HL-60/S4 (cell line): ENCODE measurements around the gene MUSTN1.

ENCODE experiments used
- in situ Hi-C: fragments of 300-500 bp; cut with MboI; formaldehyde crosslinking; loops from 2 replicates; pipeline ENCODE4 v1.14.3; 2022; ENCODE audit warnings: low sequenced_read_pairs

Gene MUSTN1

DNA sequence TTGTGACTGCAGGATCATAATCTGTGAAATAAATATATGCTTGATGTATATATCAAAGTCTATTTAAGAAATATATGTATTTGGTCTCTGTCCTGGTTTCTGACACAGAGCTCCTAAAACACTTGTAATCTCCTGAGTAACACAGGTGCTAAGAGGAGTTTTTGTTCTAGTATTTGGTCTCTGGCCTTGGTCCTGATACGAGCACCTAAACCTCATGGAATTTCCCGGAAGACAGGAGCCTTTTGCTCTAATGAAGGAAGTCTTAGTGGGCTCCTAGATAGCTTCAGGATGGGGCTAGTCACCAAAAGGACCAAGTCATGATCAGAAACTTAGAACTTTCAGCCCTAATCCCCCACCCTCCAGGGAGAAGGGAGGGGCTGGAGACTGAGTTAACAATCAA, 19.2 kb upstream of the MUSTN1 start:
- in situ Hi-C loops: no loop called here

DNA sequence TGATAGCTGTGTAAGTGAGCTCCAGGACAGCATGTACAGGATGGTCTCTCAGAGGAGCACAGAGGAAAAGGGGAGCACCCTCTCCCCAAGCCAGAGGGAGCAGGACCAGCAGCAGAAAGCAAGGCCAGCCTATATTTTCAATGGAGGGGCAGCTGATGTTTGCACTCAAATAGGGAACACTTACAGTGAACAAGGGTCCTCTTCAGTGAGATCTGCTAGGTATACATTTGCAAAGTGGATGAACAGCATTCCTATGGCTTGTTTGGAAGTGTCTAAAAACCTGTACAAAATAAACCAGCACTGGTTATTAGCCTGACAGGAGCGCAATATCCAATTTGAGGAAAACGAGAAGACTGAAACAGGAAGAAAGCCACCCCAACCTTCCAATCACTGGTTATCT, 17.6 kb upstream of the MUSTN1 start:
- in situ Hi-C loops: no loop called here

DNA sequence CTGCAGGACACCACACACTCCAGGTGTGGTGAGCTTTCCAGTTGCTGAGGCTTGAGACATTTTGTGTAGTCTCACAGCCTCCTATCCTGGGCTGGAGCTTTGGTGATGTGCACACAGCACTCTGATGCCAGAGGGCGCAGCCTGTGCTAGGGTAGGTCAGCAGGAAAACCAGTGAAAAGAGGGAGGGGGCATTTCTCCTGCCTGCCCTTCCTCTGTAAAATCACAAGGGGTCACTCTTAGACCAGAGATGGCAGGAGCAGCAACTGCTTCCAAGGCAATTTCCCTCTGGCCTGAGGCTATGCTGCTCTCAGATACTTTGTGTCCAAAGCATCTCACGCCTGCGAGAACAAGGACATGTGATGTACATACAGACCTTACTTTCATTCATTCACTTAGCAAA, 16.5 kb upstream of the MUSTN1 start:
- in situ Hi-C loops: no loop called here

DNA sequence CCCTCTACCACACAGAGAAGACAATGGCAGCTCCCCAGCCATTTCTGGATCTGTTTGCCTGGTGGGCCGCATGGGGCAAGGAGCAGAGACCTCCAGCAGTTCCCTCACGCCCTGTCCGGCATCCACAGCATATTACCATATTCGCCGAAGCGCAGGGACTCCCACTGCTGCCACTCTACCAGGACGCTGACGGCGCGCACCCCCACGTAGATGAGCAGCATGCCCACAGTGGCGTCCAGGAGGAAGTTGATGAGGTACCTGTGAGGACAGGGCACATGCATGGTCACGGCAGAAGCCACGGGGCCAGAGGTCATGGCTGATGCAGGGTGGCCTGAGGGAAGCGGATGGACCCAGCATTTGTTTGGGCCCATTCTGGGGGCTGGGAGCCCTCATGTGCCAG, 14.8 kb upstream of the MUSTN1 start:
- in situ Hi-C loops: no loop called here

DNA sequence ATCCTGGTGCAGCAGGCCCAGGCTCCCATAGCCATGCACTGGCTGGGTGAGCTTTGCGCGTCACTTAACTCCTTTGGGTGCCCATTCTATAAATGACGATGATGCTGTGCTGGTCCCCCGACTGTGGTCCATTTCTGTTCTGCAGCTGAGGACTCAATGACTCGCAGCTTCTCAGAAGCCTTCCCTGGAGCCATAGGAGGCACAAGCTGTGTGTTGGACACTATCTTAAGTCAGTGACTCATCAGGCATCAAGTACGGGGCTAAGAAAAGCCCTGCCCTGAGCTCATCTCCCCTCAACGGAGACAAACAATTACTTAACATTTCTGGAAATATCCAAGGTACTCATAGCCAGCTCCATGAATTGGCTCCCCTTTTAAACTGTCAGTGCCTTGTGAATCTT, 13.8 kb upstream of the MUSTN1 start:
- in situ Hi-C loops: no loop called here

DNA sequence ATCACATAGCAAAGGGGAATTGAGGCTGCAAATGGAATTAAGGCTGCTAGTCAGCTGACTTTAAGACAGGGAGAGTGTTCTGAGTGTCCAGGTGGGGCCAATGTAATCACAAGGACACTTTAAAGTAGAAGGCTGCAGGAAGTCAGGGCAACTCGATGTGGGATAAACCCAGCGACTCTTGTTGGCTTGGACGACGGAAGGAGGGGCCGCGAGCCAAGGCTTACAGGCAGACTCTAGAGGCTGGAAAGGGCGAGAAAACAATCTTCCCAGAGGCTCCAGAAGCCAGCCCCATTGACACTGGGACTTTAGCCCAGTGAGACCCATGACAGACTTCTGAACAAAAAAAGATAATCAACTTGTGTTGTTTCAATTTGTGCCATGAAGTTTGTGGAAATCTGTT, 12.9 kb upstream of the MUSTN1 start:
- in situ Hi-C loops: no loop called here

DNA sequence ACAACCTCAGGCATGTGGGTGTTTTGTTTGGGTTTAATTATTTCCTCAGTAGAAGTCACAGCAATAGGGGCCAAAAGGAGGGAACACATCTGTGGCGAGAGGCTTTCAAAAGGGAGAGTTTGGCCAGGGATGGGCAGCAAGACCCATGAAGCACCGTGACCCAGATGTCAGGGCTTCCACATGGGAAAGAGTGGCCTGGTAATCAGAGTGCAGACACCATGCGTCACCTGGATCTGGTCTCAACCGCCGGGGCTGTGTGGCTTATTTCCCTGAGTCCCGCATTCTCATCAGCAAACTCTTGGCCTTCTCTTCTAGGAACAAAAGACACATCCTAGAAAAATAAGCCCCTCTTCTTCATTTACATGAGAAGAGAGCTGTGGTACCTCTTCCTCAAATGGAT, 12.4 kb upstream of the MUSTN1 start:
- in situ Hi-C loops: no loop called here

DNA sequence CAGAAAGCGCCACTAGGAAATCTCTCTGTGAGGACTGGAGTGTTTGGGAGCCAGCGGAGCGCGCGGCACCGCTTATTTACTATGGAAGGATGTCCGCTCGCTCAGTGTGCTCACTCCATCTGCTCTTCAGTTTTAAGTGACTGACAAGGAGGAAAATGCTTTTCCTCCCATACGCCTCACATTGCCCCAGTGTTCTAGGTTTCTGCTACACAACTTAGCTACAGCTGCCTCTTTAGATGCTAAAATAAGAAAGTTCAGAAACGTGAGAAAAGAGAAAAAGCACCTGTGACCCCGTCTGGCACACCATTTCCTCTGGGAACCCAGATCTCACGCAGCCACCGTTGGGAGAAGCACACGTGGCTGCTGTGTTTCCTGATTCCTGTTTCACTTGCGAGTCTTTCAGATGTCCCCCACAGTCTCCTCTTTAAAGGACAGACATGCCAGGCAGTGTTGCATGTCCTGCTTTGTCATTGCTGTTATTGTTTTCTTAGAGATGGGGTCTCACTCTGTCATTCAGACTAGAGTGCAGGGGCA, 11.7 kb upstream of the MUSTN1 start:
- in situ Hi-C loops: no loop called here

DNA sequence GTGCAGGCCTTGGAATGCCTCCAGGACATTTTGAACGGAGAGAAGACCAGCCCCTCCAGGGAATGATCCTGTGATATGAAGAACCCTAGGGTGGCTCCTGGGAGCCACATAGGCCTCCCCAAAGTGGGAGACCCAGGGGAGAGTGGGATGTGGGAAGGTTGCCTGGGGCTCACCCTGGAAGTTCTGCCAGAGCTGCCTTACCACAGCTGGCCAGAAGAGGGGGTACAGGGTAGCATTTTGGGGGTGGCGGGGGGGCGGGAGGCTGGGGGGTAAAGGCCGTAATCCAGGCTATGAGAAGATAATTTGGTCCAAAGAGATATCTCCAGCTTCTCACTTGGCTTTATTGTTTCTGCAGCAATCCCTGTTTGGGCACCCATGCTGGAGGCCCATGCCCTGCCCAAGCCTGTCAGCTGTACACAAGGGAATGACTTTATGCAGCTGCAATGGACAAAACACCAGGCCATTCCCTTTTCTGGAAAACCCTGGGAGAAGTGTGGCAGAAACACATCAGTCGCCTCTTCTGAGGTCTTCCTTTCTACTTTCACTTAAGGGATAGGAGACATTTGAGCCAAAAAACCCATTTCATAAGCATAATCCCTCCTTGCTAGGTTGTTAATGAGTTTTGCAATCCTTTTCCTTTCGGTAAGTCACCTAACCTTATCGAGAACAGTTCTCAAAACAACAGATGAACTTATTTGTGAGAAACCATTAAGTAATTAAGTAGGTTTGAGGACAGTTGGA, 11.0 kb upstream of the MUSTN1 start:
- in situ Hi-C loops: no loop called here

DNA sequence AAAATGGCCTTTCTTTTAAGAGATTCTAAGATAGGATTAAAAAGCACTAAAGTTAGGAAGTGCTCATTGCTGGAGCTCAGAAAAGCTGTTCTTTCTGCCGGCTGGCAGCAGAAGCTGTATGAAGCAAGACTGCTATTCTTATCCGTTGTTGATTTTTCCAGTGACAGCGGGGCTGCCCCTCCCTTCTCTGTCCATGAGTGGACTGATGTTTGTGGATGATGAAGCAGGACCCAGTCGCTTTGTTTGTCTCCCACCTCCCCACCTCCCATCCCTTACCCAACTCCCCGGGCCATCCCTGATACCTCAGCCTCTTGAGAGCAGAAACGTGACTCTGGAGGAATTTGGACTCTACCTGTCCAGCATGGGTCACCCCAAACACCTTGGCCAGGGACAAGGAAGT, 10.3 kb upstream of the MUSTN1 start:
- in situ Hi-C loops: no loop called here

DNA sequence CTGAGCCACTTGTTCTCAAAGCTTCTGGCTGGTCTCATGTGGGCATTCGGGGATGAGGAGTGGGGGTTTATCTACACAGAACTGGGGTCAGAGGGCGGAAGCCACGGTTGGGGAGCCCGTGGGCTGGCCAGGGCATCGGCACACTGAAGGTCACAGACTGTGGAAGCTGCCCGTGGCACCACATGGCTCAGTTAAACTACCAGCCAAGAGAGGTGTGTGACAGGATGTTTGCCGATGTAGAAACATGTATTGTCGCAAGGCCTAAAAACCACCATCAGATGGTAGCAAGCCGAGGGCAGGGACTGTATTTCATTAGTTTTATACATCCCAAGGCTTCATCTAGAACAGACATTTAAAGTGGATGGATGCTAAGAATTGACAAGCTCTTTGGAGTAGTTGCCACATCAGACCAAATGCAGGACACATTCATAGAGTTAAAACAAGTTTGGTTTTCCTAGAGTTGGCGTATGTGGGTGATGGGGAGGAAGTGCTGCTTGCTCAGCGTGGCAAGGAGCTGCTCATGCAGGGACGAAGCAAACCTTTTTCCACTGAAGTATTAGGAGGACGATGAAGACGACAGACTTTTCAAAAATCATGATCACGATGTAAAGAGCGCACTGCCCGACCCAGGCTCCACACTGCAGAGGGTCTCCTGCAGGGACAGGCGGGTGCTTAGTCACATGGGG, 9.6 kb upstream of the MUSTN1 start:
- in situ Hi-C loops: no loop called here

DNA sequence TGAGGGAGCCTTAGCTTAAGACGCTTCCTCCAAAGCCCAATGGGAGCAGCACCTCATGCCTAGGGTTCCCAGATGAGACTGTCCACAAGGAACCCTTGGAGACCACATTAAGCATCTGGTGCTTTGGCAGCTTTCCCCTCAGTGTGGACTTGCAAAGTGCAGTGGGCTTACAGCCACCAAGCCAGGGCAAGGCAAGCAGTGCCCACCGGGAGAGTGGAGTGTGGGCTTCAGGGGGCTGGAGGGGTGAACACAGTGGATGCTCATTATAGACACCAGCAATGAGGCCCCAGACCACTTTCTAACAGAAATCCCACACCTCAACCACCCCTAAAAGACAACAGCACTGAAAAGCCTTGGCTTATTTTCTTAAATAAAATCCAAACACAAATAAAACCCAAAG, 9.1 kb upstream of the MUSTN1 start:
- in situ Hi-C loops: no loop called here

DNA sequence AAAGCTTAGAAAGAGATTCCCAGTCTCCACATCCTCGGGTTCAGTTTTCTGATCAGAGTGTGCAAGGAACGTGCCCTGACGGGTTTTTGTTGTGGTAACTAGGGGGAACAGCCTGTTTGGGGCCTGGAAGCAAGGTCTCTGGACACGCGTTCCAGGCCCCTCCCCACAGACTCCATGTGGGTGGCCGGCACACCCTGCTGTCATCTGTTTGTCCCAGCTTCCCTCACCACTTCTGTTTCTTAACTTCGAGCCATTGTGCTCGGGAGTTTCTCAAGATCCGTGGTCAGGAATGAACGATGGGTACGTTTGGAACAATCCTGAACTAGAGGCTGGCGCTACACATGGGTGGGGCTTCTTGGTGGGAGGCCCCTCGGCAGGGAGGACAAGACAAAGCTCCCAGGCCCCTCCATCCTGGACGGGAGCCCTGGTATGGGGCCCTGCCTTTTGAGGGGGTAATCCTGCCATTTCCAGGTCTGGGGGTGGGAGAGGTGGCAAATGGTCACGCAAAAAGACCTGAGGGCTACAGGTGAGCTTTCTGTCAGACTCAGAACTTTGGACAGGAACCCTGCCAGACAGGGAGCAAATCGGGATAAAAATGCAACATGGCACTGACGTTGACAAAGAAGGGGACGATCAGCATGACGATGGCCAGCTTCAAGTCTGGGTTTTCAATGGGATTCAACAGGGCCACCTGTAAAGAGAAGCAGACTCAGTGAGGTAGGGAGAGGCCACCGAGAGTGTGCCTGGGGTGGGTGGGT, 8.5 kb upstream of the MUSTN1 start:
- in situ Hi-C loops: no loop called here

DNA sequence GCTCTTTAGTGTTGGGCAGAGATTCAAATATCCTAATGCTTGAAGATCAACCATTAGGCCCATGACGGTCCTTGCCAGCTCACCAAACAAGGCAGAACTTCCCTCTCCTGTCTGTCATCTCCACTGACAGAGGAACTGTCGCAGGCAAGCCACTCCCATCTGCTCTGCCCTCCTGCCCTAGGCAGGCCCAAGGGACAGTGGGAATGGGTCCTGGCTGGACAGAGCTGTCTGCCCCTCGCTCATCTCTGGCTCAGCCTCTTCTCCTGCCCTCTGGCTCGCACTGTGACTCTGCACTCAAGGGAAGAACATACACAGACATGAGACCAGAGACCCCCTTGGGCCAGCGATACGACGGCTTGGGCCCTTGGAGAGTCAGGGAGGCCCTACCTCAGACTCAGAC, 7.6 kb upstream of the MUSTN1 start:
- in situ Hi-C loops: no loop called here

DNA sequence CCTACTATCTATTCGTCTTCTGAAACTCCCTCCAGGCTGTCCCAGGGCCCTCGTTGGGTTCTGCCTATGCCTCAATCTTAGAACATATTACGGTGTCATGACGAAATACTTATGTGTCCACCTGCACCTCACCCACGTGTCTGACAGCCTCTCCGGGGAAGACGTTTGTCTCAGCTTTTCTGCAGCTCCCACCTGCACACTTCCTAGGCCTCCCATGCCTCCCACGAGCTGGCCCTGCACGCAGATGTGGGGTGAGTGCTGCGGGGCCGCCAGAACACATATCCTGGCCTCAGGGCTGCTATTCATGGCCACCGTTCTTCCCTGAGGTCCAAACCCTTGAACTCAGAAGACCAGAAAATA, 7.1 kb upstream of the MUSTN1 start:
- in situ Hi-C loops: no loop called here

DNA sequence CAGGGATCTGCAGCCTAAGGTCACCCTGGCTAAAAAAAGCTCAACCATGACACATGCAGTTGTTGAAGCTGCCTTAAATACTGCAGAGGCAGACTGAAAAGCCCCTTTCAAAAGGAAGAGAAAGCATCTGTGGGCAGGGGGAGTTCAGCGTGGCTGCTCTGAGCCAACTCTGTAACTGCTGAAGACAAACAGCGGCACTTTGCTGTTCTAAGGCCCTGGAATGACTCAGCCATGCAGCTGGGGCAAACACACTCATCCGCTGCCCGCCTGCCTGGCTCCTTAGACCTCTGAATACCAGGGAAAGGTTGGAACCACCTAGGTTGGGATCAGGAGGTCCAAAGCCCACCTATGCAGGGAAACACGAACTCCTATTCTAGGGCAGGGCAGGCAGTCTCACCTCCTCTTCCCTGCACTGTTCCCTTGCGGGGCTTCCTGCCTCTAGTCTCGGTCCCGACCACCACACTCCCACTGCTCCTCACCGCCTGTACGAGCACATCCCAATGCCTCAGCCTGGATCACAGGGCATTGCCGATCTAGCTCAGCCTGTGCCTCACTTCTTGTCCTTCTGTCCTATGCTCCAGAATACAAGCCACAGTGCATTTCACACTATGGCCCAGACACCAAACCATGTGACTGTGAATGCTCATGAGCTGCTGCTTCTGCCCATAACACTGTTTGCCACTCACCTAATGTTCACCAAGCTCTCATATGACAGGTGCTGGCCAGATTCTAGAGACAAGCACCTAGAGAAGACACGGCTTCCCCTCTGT, 6.6 kb upstream of the MUSTN1 start:
- in situ Hi-C loops: no loop called here

DNA sequence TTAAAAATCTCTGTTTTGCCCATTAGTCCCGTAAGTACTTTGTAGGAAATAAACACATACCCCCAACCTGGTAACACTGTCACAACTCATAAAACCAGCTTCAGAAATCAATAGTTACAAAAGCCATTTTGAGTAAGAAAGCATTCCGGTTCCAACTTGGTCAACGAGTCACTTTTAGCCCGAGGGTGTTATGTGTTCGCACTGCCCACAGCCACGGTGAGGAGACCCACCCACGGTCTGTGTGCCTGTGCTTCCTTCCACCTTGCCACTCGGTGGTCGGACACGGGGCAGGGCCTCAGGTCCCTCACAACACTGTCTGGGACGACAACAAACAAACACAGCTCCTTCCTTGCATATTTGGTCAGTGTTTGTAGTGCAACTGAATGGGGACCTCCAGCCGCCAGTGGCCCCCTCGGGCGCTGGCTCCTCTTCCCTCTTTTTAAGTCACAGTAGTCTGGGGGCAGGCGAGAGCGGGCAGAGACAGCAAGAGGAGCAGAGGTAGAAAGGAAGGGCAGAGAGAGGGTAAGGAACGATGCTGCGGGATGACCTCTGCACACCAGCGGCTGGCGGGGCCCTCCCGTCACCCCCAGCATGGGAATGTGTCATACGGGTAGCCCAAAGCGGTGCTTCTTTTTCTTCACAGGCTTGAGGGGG, 5.2 kb upstream of the MUSTN1 start:
- in situ Hi-C loops: no loop called here

DNA sequence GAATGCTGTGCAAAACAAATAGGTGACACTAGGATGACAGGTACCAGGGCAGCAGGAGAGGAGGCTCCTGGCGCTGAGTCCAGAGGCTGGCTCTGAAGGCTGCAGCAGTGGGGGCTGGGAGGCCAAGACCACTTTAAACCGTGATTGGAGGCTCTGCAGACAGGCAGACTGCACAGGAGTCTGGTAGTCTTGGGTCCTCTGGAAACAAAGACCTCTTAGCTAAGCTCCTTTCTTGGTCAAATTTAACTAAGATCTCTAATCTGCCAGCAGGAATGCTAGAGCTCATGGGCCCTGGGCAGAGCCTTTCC, 4.4 kb upstream of the MUSTN1 start:
- in situ Hi-C loops: no loop called here

DNA sequence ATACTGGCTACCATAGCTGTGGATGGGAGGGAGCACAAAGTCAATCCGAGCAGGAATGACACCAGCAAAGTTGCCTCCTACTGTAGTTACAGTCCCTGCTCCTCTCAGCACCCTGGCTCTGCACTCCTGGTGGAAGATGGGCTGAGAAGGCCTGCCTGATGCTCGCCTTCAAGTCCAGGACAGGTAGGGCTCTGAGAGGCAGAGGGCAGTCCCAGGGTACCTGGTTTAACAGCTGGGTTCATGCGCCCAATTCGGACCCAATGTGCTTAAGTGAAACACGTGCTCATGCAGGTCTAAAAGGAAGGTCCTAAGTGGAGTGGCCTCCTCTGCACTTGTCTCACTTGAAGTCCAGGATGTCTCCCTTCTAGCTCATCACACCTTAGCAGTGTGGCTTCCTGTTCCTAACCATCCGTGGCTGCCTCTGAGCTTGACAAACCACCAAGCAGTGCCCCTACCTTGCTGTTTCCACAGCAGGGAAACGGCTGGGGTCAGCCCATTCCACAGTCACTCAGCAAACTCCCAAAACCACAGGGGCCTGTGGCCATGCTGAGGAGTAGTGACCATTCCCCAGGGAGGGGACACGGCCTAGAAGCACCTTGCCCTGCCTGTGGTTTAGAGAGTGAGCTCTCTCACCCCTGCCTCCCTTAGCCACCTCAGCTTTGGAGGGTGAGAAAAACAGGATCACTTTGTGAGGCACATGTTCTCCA, 3.9 kb upstream of the MUSTN1 start:
- in situ Hi-C loops: no loop called here

DNA sequence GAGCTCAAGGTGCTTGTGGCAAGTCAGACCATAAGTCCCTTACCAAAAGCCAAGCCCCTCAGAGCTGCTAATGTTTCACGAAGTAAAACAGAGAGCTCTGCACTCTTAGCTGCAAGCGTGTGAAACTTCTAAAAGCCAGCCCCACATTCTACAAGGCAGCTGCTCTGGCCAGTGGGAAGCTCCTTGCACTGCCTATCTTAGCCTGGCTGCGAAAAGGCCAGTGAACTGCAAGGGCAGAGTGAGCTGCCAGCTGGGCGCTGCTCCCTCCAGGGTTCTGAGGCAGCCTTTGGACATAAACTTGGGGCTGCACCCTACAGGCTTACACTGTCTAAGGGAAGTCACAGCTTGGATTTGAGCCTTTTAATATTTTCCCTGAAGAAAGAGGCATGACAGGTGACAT, 2.2 kb upstream of the MUSTN1 start:
- in situ Hi-C loops: no loop called here
